ENCODE measurements around the gene KRTAP5-10.
"Not testable (repeated sequence)": the region's sequence is repeated elsewhere in the genome, so short reads cannot be mapped to it uniquely, and the experiment has no call there.

Gene KRTAP5-10

DNA sequence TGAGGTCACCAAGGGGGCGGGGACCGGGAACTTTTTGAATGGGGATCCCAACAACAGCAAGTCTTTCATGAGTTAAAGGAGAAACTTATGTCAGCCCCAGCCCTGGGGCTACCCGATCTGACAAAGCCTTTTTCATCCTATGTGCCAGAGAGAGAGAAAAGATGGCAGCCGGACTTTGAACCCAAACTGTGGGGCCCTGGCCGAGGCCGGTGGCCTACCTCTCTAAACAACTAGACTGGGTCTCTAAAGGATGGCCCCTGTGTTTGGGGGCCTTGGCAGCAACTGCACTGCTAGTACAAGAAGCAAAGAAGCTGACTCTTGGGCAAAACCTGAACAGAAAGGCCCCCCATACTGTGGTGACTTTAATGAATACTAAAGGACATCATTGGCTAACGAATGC is 48.6 kb downstream of the KRTAP5-10 start:
- FAIRE-seq: not testable (repeated sequence)

DNA sequence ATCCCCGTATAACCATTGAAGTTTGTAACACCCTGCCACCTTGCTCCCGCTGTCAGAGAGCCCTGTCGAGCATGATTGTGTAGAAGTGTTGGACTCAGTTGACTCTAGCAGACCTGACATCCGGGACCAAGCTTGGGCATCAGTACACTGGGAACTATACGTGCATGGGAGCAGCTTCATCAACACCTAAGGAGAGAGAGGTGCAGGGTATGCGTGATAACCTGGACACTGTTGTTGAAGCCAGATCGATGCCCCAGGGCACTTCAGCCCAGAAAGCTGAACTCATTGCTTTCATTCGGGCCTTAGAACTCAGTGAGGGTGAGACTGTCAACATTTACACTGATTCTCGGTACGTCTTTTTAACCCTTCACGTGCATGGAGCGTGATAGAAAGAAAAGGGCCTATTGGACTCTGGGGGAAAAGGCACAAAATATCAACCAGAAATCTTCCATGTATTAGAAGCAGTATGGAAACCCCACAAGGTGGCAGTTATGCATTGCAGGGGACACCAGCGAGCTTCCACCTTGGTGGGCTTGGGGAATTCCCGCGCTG is 49.1 kb downstream of the KRTAP5-10 start:
- FAIRE-seq: not testable (repeated sequence)

DNA sequence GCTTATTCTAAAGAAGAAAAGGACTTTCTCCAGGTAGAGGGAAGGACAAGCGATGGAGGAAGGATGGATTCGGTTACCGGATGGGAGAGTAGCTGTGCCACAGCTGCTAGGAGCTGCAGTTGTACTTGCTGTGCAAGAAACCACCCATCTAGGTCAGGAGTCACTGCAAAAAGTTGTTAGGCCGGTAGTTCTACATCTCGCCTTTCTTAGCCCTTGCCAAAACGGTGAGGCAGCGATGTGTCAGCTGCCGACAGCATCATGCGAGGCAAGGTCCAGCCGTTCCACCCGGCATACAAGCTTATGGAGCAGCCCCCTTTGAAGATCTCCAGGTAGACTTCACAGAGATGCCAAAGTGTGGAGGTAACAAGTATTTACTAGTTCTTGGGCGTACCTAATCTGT is 49.6 kb downstream of the KRTAP5-10 start:
- not testable (repeated sequence) for FAIRE-seq
